ENCODE results near the gene PRPF19.

DNA sequence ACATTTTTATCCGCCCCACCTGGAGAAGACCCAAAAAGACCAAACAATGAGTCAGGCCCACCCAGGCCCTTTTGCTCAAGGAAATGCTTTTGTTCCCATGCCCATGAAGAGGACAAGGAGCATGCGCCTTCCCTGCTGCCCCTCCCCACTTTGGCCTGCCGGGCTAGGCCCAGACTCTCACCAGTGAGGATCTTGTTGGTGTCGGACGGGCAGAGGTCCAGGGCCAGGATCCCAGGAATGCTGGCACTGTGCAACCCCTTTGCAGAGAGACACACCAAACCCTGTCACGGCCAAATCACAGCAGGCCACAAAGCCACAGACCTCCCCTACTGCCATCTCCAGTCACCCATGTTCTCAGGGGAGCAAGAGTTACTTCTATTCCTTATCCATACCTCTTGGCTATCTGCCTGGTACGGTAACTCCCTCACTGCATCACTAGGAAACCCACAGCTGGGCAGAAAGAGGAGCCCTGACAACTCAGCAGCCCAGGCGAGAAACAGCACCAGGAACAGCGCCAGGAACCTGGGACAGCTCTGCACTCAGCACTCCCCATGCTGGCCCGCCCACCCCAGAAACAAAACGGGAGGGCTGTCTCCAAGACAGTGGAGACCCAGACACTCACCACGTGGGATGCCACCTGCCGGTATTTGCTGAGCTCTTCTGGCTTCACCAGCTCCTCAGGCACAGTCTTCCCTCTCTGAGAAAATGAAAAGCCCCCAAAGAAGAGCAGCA is 5.5 kb downstream of the PRPF19 start:
- TF ChIP-seq, protein P1, sequence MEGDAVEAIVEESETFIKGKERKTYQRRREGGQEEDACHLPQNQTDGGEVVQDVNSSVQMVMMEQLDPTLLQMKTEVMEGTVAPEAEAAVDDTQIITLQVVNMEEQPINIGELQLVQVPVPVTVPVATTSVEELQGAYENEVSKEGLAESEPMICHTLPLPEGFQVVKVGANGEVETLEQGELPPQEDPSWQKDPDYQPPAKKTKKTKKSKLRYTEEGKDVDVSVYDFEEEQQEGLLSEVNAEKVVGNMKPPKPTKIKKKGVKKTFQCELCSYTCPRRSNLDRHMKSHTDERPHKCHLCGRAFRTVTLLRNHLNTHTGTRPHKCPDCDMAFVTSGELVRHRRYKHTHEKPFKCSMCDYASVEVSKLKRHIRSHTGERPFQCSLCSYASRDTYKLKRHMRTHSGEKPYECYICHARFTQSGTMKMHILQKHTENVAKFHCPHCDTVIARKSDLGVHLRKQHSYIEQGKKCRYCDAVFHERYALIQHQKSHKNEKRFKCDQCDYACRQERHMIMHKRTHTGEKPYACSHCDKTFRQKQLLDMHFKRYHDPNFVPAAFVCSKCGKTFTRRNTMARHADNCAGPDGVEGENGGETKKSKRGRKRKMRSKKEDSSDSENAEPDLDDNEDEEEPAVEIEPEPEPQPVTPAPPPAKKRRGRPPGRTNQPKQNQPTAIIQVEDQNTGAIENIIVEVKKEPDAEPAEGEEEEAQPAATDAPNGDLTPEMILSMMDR (optimal IDR thresholded peaks at IDR 0.05 in 1 of 3, IDR thresholded peaks at IDR 0.05 in 1 of 3, conservative IDR thresholded peaks at IDR 0.05 in 1 of 3; ENCODE audit: extremely low read depth in 1 of 3, insufficient read depth in 2 of 3, low read length in 3 of 3) = no peak
- TF ChIP-seq EZH2 (IDR thresholded peaks at IDR 0.05; ENCODE audit: low read length) = no peak
